HG03159 (cell line): ENCODE results near the gene DUSP22.

Experiments
- ATAC-seq: cut with Tn5 transposase; IDR thresholded peaks from one replicate; pipeline ENCODE4 v1.9.1; 2021; ENCODE audit warnings: mild to moderate bottlenecking, moderate library complexity; ENCODE audit not compliant: unreplicated experiment

Gene DUSP22

DNA sequence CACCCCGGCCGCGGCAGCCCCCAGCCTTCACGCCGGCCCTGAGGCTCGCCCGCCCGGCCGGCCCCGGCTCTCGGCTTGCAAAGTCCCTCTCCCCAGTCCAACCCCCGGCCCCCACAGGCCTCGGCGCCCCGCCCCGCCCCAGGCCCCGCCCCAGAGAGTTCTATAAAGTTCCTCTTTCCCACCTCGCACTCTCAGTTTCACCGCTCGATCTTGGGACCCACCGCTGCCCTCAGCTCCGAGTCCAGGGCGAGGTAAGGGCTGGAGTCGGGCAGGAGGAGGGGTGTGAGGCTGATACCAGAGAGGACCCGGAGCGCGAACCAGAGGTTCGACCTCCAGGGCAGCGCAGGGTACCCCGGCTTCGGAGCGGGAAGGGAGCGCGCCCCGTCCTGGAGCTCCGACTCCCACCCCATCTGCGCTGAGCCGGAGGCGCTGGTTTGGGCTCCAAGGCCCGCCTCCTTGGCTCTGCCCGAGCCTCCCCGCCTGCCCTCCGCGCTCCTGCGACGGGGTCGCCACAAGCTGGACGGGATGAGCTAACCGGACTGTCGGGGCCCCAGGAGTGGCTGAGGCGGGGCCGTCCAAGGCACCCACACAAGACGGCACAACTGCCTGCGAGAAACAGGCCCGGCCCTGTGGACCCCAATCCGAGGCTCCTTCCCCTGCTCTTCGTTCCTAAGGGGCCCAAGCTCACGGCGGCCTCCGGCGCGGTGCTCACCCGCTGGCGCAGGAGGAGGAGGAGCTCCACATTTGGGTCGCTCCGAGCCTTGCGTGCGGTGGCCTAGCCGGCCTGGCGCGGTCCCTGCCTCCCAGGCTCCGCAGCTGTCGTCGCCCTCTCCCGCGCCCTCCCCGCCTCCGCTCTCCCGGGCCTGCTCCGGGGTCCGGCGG, 99.5 kb downstream of the DUSP22 start, which contains the start of gene IRF4:
Gene IRF4, plus strand, starts transcription at position 194 of the 882 bp plus-strand sequence. CDS start 1,401 bp downstream, outside the sequence.
- ATAC-seq, result no peak

DNA sequence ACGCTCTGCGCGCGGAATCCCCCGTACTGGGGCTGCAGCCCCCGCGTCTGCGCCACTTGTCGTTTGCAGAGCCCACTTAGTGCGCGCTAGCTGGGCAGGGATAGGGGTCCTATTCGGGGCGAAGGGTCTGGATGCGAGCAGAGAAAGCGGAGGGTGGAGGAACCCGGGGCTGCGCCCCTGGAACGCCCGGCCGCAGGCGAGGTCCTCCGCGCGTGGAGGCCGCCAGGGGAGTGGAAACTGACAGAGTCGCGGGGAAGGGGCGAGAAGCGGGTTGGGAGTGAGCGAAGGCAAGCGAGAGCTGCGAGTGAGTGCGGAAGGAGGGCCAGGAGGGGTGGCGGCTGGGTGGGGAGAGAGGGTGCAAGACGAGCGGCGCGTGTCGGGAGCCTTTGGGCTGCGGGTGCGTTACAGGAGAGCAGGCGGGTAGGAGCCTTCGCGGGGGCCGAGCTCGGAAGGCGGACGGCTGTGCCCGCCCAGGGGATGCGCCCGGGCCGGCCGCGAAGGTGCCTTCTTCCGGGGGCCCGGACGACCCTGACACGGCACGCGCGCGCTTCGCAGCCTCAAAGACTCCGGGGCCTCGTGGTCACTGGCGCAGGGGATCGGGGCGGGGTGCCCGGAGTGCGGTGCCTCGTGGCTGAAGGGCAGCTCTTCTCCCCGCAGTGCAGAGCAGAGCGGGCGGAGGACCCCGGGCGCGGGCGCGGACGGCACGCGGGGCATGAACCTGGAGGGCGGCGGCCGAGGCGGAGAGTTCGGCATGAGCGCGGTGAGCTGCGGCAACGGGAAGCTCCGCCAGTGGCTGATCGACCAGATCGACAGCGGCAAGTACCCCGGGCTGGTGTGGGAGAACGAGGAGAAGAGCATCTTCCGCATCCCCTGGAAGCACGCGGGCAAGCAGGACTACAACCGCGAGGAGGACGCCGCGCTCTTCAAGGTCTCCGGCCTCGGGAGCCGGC, 100.4 kb downstream of the DUSP22 start:
- ATAC-seq, result no peak

DNA sequence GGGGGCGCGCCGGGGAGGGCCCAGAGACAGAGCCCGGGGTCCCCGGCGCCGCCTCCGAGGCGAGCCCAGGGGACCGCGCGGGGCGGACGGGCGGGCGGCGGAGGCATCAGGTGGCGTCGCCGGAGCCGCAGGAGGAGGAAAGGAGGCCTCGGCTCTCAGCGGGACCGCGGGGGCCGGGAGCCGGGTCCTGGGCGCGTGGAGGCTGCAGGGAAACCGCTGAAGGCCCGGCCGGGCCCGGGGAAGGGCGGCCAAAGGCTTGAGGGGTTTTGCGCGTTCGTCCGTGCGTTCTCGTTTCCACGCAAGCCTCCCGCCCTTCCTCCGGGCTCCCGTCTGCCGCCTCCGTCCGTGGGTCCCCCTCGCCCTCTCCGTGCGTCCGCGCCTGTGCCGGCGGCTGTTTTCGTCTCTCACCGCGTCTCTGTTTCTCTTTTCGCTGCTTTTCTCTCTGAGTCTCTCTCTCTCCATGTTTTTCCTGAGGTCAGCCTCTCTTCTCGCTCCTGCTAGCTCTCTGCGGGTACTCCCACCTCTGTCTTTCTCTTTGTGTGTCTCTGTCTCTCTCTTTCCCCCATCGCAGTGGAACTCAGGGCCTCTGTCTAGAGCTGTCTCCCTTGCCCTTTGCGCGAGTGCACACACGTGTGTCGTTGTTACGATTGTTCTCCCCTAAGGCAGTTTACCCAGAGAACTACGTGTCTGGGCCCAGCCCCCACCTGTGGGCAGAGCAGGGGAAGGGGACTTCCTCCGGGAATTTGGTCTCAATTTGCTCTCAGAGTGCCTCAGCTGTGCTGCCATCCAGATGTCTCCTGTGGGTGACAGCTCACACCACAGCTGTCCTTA, 101.3 kb downstream of the DUSP22 start:
- no peak for ATAC-seq

DNA sequence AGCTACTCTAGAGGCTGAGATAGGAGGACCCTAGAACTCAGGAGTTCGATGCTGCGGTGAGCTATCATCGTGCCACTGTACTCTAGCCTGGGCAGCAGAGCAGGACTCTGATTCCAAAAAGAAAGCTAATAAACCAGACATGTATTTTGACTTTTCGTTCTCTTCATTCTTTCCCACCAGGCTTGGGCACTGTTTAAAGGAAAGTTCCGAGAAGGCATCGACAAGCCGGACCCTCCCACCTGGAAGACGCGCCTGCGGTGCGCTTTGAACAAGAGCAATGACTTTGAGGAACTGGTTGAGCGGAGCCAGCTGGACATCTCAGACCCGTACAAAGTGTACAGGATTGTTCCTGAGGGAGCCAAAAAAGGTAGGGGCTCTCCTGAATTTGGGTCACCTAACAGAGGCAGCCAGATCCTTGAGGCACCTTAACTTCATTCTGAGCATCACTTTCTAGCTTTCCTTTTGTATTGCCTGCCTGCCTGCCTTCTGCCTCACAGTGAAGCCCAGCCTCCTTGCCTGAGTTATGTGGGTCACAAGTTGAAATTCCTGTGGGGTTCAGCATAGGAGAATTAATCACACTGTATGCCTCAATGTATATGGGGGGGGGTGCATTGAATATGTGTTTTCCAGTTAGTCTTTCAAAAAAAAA, 102.5 kb downstream of the DUSP22 start:
- ATAC-seq, result no peak

DNA sequence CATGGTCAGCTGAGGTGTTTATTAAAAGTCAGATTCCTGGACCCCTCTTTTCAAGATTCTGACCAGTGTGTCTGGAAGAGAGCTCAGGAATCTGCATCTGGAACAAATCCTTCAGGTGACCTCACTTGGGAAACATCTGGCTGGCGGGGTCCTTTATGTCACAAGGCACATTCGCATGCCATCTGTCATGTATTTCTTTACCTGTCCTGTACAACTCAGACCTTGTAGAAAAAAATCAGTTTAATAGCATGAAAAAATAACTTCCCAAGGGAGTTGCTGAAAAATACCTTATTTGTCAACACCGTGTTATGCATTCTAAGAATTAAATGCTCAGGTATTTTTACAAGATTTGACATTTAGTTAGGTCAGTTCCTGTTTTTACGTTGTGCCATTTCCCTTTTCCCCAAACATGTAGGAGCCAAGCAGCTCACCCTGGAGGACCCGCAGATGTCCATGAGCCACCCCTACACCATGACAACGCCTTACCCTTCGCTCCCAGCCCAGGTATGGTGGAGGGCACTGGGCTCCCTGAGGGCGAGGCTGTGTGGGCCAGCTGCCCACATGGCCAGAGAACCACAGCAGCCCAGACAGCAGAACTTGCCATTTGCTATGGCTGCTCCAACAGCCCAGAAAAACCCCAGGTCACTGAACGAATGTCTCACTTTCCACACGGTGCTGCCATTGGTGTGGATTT, 103.3 kb downstream of the DUSP22 start:
- ATAC-seq, result no peak

DNA sequence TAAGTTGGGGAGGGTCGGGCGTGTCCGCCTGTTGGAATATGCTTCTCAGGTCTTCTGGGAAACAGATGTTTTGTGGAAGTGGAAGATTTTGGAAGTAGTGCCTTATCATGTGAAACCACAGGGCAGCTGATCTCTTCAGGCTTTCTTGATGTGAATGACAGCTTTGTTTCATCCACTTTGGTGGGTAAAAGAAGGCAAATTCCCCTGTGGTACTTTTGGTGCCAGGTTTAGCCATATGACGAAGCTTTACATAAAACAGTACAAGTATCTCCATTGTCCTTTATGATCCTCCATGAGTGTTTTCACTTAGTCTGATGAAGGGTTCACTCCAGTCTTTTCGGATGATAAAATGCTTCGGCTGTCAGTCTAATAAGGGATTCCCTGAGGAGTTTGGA, 103.8 kb downstream of the DUSP22 start:
- ATAC-seq, result no peak

DNA sequence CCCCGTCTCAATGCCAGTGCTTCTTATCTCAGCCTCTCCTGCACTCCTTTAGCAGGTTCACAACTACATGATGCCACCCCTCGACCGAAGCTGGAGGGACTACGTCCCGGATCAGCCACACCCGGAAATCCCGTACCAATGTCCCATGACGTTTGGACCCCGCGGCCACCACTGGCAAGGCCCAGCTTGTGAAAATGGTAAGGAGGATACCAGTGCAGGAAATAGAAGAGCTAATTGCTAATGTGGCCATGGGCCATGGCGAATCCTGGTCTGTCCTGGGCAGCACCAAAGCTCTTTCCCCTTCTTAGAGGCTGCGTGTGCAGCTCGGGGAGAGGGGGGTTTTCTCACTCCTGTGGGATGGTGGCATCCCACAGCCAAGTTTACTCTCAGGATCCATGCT, 104.8 kb downstream of the DUSP22 start:
- ATAC-seq, result no peak

DNA sequence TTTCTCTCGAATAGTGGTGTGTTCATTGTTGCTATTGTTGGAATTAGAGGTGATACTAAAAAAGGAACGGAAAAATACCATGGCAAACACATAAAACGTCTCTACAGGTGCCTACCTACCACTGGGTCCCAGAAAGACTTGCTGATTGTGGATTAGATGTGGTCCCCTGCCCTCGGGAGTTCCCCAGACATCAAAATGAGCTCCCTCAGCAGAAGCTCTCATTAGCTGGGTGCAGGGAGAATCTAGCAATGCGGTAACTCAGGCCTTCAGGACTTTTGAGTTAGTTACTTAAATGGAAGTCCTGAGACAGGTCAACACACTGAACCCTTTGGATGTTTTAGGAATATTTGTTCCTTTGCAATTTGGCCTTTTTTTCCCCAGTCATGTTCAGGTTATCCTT, 105.3 kb downstream of the DUSP22 start:
- no peak for ATAC-seq

DNA sequence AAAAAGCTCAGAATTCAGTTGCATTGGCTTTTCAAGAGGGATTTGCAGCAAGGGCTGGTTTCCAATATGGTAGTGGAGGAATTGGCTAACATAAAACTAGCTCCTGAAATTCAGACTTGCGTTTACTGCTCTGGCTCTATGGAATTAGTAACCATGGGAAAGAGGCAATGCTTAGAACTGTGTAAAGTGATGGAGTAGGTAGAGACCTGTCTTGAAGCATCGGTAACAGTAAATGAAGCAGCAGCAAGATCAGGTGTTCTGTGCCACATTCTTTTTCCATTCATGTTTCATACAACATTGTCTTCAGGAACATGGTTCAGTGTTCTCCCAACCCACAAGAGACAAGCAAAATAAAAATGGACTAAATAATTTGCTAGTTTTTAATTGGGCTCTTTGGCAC, 105.8 kb downstream of the DUSP22 start:
- no peak for ATAC-seq

DNA sequence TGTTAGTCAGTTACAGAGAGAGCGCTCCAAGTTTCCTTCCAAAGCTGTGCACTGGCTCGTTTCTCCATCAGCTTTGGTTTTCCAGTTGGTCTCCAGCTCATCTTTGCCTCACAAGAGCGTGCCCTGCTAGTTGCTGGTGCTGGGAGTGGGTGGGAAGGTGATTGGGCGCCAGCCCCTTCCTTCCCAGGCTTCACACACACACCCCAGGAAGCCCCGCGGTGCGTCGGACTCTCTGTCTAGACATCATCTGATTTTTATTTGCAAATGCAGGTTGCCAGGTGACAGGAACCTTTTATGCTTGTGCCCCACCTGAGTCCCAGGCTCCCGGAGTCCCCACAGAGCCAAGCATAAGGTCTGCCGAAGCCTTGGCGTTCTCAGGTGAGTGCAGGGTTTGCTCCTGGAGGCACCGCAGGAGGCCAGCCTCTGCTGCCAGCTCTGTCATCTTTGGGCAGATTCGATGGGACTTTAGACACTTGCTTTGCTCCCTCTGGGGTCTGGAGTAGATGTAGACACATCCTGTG, 106.3 kb downstream of the DUSP22 start:
- no peak for ATAC-seq

DNA sequence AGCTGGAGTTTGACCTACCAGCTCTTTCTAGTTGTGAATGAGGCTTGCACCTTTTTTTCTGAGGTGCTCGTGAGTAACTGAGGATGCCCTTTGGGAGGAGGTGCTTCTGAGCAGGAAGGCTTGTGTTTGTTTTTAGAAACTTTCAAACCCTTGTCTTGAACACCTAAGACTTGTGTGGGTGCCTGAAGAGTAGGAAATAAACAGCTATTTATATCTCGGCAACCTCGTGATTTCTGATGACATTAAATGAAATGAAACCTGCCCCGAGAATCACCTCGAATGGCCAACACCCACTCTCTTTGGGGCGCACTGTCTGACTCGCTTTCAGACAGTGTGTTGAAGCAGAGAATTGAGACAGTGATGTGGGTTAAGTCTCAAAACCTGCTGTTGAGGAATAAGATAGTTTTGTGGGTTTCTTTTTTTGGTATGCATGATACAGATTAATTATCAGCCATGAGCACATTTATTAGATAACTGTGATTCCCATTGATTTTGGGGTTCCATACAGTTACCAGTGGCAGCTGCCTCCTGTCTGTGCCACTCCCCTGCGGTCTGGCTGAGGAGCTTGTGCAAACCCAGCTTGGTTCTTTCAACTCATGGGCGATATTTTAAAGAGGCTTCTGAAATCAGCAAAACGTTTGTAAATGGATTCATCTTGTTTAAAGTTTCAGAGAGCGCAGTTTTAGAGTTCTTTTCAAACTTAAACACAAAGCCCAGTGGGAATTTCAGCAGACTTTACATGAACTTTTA, 107.7 kb downstream of the DUSP22 start:
- no peak for ATAC-seq

DNA sequence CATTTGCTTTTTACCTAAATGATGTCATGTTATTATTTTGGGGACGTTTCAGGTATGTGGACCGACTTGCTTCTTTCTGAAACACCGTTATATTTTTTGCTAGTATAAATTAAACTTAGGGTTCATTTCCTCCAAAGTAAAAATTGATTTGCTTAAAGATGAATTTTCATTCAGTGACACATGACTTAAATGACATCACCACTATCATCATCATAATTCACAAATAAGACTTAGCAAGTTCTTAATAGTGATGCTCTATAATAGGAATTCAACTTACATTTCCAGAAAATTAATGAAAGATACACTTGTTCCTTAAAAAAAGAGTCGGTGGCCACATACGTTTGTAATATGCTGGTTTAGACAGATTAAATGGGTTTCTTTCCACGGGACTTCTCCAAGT, 108.5 kb downstream of the DUSP22 start:
- ATAC-seq, result no peak
